Measurements from ENCODE around the gene MAP3K9.

- no peak for TF ChIP-seq CTCF (IDR thresholded peaks at IDR 0.05)
- no peak for TF ChIP-seq TCF7 (CRISPR knock-in tag; IDR thresholded peaks at IDR 0.05; ENCODE audit: low read depth)
- TF ChIP-seq SMAD3 (CRISPR knock-in tag; IDR thresholded peaks at IDR 0.05; ENCODE audit: borderline replicate concordance), result no peak
- no peak for TF ChIP-seq JUN (CRISPR knock-in tag; IDR thresholded peaks at IDR 0.05)
- no peak for TF ChIP-seq IRF2 (CRISPR knock-in tag; IDR thresholded peaks at IDR 0.05; ENCODE audit: borderline replicate concordance, low read depth)
- TF ChIP-seq MAX (CRISPR knock-in tag; IDR thresholded peaks at IDR 0.05), result no peak
Observed at GRCh38 chr14:70704960-70705359, 104.4 kb downstream of the MAP3K9 start.

Measured in WTC11 (cell line).